ENCODE data around the gene SEZ6. TPM values are rescaled to one million over a fixed set of nuclear protein-coding genes. Genes with fewer than 3 reads are reported as not detected.
"Not testable (repeated sequence)": the region's sequence is repeated elsewhere in the genome, so short reads cannot be mapped to it uniquely, and the experiment has no call there.

SEZ6 gene
- total and polyA plus RNA-seq, 7 donors, result 0.04 TPM; not detected in 6

GRCh38 chr17:28937044-28937729 lies 68.6 kb downstream of the SEZ6 start:
- peak in 3 of 4 donors; percentile 31 to 66 (median 47) for ATAC-seq
- Histone ChIP-seq H3K27ac (peak overlapping the region; percentile 80), H3K4me3 (no peak overlapping the region), H3K27me3 (ENCODE audit: insufficient read depth in 3 of 3, low read length in 2 of 3) (no peaks in the 10 kb centered on the region), H3K9me3 (no peaks in the 10 kb centered on the region), H3K36me3 (ENCODE audit: insufficient read depth in 1 of 2, low read depth in 1 of 2) (no peaks in the 10 kb centered on the region), H3K4me1 (peaks cover 87% of the 10 kb centered on the region)
- WGBS, 3 donors, result 41 to 72% (median 49%) methylated on average over 5 of the region's 5 CpGs
- no peak for DNase-seq
- TF ChIP-seq CTCF (IDR thresholded peaks at IDR 0.05), result no peak
- intact Hi-C loops (cut with DNase I), result no loop called here

GRCh38 chr17:28935744-28936460 lies 69.9 kb downstream of the SEZ6 start:
- Histone ChIP-seq H3K4me1 (peaks cover 74% of the 10 kb centered on the region), H3K4me3 (no peak overlapping the region), H3K36me3 (ENCODE audit: insufficient read depth in 1 of 2, low read depth in 1 of 2) (no peaks in the 10 kb centered on the region), H3K27me3 (ENCODE audit: insufficient read depth in 3 of 3, low read length in 2 of 3) (no peaks in the 10 kb centered on the region), H3K9me3 (no peaks in the 10 kb centered on the region), H3K27ac (peak overlapping the region; percentile 80)
- intact Hi-C loops (cut with DNase I), result no loop called here
- ATAC-seq, result no peak
- 65 to 87% (median 69%) methylated on average over 8 of the region's 8 CpGs for WGBS, 3 donors
- no peak for DNase-seq
- no peak for TF ChIP-seq CTCF (IDR thresholded peaks at IDR 0.05)

GRCh38 chr17:28934508-28934907 lies 71.3 kb downstream of the SEZ6 start:
- 95 to 99% (median 97%) methylated on average over 8 of the region's 8 CpGs for WGBS, 3 donors
- H3K9me3 ChIP-seq; H3K27me3 ChIP-seq (ENCODE audit: insufficient read depth in 3 of 3, low read length in 2 of 3); H3K27ac ChIP-seq; intact Hi-C loops (cut with DNase I); ATAC-seq; H3K4me3 ChIP-seq; H3K36me3 ChIP-seq (ENCODE audit: insufficient read depth in 1 of 2, low read depth in 1 of 2); DNase-seq: not testable (repeated sequence)
- peaks cover 63% of the 10 kb centered on the region for H3K4me1 ChIP-seq

GRCh38 chr17:28929787-28930186 lies 76.0 kb downstream of the SEZ6 start:
- no peak overlapping the region for H3K4me3 ChIP-seq
- no peak for TF ChIP-seq CTCF (IDR thresholded peaks at IDR 0.05)
- no peak for ATAC-seq
- WGBS, 3 donors, result 90 to 96% (median 94%) methylated on average over 2 of the region's 2 CpGs
- peaks cover 6 to 10% of the 10 kb centered on the region in 2 donors for H3K36me3 ChIP-seq (ENCODE audit: insufficient read depth in 1 of 2, low read depth in 1 of 2)
- no peaks in the 10 kb centered on the region for H3K27me3 ChIP-seq (ENCODE audit: insufficient read depth in 3 of 3, low read length in 2 of 3)
- no peak overlapping the region for H3K27ac ChIP-seq
- peaks cover 7% of the 10 kb centered on the region for H3K9me3 ChIP-seq
- intact Hi-C loops (cut with DNase I), result no loop called here
- peaks cover 31% of the 10 kb centered on the region for H3K4me1 ChIP-seq
- DNase-seq, result no peak

GRCh38 chr17:28928061-28928460 lies 77.8 kb downstream of the SEZ6 start:
- WGBS, 3 donors, result 89 to 97% (median 93%) methylated on average over 2 of the region's 2 CpGs
- H3K36me3 ChIP-seq (ENCODE audit: insufficient read depth in 1 of 2, low read depth in 1 of 2), result peaks cover 6 to 26% of the 10 kb centered on the region in 2 donors
- no peak for DNase-seq
- peaks cover 23% of the 10 kb centered on the region for H3K4me1 ChIP-seq
- ATAC-seq, result peak in 1 of 4 donors; percentile 40
- H3K27ac ChIP-seq, result no peak overlapping the region
- intact Hi-C loops (cut with DNase I), result no loop called here
- no peaks in the 10 kb centered on the region for H3K27me3 ChIP-seq (ENCODE audit: insufficient read depth in 3 of 3, low read length in 2 of 3)
- H3K4me3 ChIP-seq, result no peak overlapping the region
- peaks cover 7% of the 10 kb centered on the region for H3K9me3 ChIP-seq
- TF ChIP-seq CTCF (IDR thresholded peaks at IDR 0.05), result no peak
